ENCODE data around the gene WNT9B.
"Not testable (repeated sequence)": the region's sequence is repeated elsewhere in the genome, so short reads cannot be mapped to it uniquely, and the experiment has no call there.

The WNT9B gene

DNA sequence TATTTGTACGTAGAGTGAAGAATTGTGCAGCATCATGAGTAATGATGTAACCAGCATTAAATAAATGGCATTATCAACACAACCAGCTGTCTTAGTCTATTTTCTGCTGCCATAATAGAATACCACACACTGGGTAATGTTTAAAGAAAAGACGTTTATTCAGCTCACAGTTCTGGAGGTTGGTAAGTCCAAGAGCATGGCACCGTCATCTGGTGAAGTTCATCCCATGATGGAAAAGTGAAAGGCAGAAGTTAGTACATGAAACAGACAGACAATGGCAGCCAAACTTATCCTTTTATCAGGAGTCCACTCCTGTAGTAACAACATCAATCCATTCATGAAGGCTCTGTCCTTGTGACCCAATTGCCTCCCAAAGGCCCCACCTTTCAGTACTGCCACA, 65.2 kb downstream of the WNT9B start:
- DNase-seq, result no peak

DNA sequence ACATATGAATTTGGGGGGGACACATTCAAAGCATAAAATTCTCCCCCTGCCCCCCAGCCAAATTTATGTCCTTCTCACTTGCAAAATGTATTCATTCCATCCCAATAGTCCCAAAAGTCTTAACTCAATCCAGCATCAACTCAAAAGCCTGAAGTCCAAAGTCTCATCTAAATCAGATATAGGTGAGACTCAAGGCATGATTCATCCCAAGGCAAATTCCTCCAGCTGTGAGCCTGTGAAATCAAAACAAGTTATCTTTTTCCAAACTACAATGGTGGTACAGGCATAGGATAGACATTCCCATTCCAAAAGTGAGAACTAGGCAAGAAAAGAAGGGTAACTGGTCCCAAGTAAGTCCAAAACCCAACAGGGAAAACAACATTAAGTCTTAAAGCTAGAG, 65.7 kb downstream of the WNT9B start:
- no peak for DNase-seq

DNA sequence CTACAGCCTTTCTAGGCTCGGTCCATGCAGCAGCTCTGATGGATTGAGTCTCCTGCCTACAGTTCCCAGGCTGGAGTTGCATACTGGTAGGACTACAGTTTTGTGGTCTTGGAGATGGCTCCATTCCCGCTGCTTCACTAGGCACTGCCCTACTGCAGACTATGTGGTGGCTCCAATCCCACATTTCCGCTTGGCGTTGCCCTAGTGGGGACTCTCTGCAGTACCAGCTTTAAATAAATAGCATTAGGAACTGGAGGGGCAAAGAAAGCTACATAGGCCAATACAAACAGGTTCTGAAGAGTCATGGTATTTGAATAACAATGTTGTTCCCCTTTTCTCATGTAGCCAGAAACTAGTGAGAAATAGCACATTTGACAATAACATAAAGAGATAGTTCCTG, 66.1 kb downstream of the WNT9B start:
- no peak for DNase-seq

DNA sequence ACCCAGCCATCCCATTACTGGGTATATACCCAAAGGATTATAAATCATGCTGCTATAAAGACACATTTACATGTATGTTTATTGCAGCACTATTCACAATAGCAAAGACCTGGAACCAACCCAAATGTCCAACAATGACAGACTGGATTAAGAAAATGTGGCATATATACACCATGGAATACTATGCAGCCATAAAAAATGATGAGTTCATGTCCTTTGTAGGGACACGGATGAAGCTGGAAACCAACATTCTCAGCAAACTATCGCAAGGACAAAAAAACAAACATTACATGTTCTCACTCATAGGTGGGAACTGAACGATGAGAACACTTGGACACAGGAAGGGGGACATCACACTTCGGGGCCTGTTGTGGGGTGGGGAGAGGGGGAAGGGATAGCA, 70.6 kb downstream of the WNT9B start:
- not testable (repeated sequence) for DNase-seq

DNA sequence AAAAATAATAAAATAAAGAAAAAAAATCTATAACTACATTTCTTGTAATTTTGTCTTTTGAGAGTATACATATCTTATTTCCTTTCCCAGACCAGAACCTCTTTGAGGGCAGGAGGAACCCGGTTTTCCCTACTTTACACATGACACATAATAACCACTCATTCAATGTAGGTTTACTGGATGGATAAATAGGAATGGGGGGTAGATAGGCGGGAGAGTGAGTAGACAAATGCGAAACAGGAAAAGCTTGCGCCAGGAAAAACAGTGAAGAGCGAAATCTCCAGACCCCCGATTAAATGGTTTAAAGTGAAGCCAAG, 71.1 kb downstream of the WNT9B start:
- no peak for DNase-seq

DNA sequence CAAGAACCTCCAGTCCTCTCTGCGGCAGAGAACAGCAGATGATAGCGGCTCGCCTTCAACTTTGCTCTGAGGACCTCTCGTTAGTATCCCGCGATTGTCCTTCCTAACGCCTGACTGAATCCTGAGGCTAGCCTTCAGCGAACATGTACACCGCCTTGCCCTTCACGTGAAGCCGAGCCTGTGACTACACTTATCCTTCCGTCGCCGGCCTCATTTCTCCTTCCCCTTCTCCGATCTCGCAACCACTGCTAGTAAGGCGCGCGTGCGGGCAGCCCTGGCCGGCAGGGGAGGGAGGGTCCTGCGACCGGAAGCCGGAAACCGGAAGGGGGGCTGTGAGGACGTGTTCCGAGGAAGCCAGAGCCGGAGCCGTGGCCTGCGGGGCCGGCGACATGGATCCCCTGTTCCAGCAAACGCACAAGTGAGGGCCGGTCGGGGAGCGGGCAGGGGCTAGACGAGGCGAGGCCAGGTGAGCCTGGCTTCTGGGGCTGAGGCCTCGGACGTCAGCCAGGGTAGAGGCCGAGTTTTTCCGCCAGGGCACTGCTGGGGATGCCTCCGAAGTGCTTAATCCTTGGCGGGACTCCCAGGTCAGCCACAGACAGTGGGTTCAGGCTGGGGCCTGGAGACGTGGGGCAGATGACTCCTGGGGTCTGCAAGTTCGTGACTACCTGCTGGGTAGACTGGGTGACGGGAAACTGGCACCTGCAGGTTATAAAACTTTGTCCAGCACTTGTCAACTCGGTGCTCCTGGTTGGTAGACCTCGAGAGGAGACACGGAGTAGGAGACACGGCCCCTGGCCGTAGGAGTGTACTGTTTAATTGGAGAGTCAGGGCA, 71.6 kb downstream of the WNT9B start, which contains the start of gene GOSR2:
Gene GOSR2, plus strand, starts transcription at position 357 of the 832 bp plus-strand sequence. Its CDS starts 33 bp downstream, at position 390.
- peak; percentile 94 for DNase-seq

DNA sequence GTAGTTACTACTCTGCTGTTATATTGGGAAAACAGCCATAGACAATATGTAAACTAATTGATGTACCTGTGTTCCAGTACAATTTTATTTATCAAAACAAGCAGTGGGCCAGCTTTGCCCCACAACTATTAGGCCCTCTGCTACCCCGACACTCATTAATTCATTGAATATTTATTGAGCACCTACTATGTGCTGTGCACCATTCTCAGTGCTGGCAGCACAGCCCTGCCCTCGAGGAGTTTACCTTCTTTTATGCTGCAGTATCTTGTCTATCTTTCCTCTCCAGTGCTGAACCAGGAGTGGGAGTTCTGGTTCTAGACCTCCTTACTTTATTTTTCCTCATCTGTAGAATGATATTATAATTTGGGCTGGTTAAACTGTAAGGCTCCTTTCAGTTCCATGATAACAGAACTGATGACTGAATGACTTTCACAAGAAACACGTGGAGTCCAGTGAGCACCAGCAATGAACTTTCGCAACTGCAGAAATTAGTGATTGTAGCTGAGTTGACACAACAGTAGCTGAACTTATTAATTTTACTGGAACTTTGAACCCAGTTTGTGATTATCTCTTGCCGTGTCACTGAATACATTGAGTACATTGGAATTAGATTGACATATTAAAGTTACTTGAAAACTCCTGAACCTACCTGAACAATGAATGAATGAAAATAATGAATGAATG, 73.9 kb downstream of the WNT9B start:
- DNase-seq, result no peak

DNA sequence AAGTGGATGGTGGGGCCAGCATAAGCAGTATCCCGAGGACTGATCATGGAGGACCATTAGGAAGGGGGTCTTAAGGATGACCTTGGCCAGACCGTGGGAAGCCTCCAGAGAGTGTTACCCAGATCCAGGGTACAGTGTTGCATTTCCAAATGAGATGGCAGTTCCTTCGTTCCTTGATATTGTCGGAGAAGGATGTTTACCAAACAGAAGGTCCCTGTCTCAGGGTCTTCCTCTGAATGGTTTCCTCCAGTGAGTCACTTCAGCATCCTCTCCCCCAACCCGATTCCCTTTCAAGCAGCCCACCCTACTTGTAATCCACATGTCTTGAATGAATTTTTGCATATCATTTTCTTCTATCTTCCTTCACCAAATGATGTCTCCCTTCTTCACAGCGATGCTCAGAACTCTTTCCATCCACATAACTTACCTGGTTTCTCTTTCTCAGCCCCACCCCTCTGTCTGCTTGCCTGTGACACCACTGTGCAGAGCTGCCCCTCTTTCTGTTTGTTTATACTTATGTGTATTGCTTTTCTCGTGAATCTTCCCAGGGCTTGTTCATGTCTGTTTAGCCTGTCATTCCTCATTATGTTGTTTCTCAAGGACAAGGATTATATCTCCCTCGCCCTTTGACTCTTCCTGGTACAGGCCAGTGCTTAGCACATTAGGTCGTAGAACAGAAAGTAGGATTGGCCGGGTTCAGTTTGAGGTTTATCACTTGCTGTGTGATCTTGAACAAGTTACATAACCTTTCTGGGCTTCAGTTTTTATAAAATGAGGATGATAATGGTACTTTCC, 77.3 kb downstream of the WNT9B start:
- no peak for DNase-seq

DNA sequence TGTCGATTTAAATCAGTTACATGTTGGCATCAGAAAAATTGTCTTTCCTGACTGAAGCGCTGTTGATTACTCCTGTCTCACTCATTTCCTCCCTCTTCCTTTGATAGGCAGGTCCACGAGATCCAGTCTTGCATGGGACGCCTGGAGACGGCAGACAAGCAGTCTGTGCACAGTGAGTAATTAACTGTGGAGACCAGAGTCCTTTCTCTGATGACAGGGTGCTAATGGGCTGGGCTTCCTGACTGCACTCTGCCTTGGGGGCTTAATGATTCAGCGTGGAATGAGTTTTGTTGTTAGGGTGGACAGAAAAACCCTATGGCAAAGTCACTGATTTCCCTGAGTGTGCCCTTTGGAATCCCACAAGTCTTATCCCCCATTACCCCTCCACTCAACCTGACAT, 78.0 kb downstream of the WNT9B start:
- DNase-seq, result no peak

DNA sequence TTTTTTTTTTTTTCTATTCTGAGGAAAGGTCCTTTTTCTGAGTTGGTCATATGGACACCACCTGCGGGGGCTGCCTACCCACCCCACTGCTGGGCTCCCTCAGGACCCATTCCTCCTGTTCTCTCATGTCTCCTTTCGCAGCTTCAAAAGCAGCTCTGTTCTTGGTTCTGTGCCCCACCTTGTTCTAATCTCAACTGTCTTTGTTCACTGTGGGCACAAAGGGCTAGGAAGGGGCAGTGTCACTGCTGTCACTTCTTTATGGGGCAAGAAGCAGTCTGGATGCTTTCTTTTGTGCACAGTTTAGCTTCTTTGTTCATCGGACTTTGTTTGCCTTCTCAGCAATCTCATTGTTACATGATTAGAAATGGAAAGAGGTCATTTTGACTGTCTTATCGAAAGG, 78.7 kb downstream of the WNT9B start:
- DNase-seq, result no peak

DNA sequence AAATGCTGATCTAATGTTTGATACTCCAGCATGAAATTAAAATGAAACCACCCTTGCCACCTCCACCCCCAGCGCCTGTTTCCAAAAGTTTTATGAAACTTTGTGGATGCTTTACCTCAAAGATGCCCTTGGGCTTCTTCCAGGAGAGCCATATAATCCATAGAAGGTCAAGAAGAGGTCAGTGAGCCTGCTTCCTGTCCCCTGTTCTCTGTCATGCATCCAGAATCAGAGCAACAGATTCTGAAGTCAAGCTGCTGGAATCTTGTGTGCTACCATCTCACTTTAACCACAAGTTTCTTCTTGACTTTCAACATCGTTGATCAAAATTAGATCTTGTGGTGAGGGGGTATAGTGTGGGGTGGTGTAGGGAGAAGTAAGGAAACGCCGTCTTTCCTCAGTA, 80.2 kb downstream of the WNT9B start:
- DNase-seq, result no peak

DNA sequence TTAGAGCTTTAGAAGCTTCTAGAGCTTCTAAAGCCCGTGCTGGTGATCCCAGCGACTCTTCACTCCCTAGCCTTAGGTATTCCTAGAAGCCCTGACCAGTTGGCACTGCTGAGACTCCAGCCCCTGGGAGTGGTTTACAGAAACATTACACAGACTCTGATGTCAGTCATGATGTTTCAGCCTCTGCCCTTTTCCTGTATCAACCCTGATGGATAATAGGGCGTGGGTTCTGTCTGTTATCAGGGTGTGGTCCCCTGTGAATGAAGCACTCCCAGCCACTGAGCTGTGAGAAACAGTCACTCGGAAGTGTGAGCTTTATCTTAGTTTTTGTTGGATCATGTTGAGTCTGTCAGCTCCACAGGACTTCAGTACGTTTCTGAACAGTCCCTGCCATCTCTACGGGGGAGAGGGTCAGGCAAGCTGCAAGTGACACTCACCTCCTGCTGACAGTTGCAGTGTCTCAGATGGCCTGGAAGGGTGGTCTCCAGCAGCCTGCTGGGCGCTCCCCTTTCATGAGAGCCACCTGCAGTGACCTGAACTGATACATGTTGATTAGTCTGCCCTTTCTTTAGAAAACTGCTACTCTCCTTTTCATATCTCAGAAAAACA, 84.4 kb downstream of the WNT9B start:
- DNase-seq, result no peak

All from stimulated activated CD4-positive, alpha-beta T cell treated with anti-CD3 and anti-CD28 coated beads, Interleukin-15, amount 100 ng/mL, for 24 hours (primary cell).